MCF 10A (cell line): ENCODE measurements around the gene GSDMA. TPM values are rescaled to one million over a fixed set of nuclear protein-coding genes. Genes with fewer than 3 reads are reported as not detected.

ENCODE experiments used
- BruUV-seq: library from RNA; stranded (reverse); fragments of 400-500 nt; replicated peaks from 2 replicates; lab custom pipeline; 2021; lab: Mats Ljungman, UMichigan
- CTCF ChIA-PET: fragments of 300-600 bp; sonication (Branson Sonifier 250); formaldehyde crosslinking; extraction: SDS; loops from one replicate; lab custom pipeline; 2021; ENCODE audit warnings: antibody characterized with exemption, inconsistent platforms; lab: Yijun Ruan, JAX
- POLR2A ChIA-PET: fragments of 300-600, 350-650 bp; sonication (Branson Sonifier 250); formaldehyde crosslinking; extraction: SDS; loops from one replicate; lab custom pipeline; 2020; ENCODE audit warnings: antibody characterized with exemption, inconsistent platforms; lab: Yijun Ruan, JAX
- DNase-seq: peaks from one replicate; pipeline ENCODE4 v3.0.0-alpha.2; 2018; ENCODE audit not compliant: unreplicated experiment
- H3K27ac Mint-ChIP-seq: one replicate; pipeline ENCODE4 v1.8.0; 2022; ENCODE audit warnings: mild to moderate bottlenecking, low read depth, mixed read lengths; ENCODE audit not compliant: unreplicated experiment
- H3K27me3 Mint-ChIP-seq: one replicate; pipeline ENCODE4 v1.8.0; 2022; ENCODE audit warnings: mixed read lengths; ENCODE audit not compliant: insufficient read depth, unreplicated experiment
- H3K36me3 Mint-ChIP-seq: one replicate; pipeline ENCODE4 v1.8.0; 2022; ENCODE audit warnings: mild to moderate bottlenecking, moderate library complexity, mixed read lengths; ENCODE audit not compliant: insufficient read depth, unreplicated experiment
- H3K4me1 Mint-ChIP-seq: one replicate; pipeline ENCODE4 v1.8.0; 2022; ENCODE audit warnings: mixed read lengths; ENCODE audit not compliant: insufficient read depth, unreplicated experiment
- H3K4me3 Mint-ChIP-seq: one replicate; pipeline ENCODE4 v1.8.0; 2022; ENCODE audit warnings: mild to moderate bottlenecking, moderate library complexity, mixed read lengths; ENCODE audit not compliant: unreplicated experiment
- H3K9me3 Mint-ChIP-seq: one replicate; pipeline ENCODE4 v1.8.0; 2022; ENCODE audit warnings: mixed read lengths; ENCODE audit not compliant: unreplicated experiment
- CTCF ChIP-seq: fragments of 200-600 bp; IDR thresholded peaks from one replicate; pipeline ENCODE4 v1.8.0; 2022; ENCODE audit warnings: antibody characterized with exemption, mild to moderate bottlenecking; ENCODE audit not compliant: unreplicated experiment
- intact Hi-C: fragments of 100-400 bp; cut with micrococcal nuclease; formaldehyde crosslinking; loops from 2 replicates; pipeline ENCODE4 v1.14.1; 2022
- total RNA-seq: library from RNA; stranded (reverse); gene quantifications from 2 replicates; pipeline ENCODE4 v1.2.3, GENCODE V29; 2022

The GSDMA gene
- total RNA-seq, 1 experiment from 2014 or later: 0.77 TPM

DNA sequence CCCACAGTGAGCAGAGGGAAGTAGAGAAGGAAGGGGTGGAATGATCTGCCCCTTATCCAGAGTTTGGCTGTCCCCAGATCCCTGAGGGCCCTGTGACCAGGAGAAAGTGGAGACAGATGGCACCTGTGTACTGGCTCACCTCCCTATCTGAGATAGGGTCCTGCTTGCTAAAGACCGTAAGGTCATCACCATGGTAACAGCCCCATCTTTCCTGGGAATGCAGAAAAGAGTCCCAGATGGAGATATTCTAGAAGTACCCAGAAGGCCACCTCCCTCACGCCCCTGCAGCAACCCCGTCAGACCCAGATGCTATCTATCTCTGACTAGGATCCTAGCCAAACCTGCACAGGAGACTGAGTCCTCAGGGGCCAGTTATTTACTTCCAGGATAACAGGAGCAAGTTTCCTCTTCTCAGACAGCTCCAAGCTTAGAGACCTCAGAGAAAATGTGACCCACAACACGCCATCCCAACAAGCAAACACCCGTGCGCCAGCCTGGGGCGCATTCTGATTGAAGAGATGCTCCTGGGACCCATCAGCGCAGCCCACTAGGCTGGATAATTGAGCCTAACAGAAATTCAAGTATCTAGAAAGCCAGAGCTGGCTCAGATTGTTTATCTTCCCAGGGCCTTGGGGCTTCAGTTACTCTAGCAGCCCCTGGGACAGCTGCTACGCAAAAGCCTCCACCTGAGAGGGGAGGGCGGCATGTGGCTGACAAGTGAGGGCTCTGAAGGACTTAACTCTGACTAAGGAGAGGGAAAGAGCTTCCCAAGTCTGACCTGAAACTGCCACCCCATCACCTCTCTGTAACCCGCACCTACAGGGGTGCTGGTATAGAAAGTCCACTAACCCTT is 37.3 kb upstream of the GSDMA start:
- no peaks in the 10 kb centered on the region for H3K9me3 Mint-ChIP-seq
- H3K4me3 Mint-ChIP-seq: peak overlapping the region; percentile 69
- peaks cover 7% of the 10 kb centered on the region for H3K36me3 Mint-ChIP-seq
- no peak for DNase-seq
- no peak for TF ChIP-seq CTCF
- POLR2A ChIA-PET: interaction anchor here (0.8 to 1.9 kb wide), 4 partner anchors 9 to 55 kb away, joined by 3 to 7 read pairs (median 4); partner anchors contain the start of gene PSMD3
- H3K27ac Mint-ChIP-seq: no peak overlapping the region
- intact Hi-C loops: no loop called here
- H3K4me1 Mint-ChIP-seq: peaks cover 18% of the 10 kb centered on the region
- BruUV-seq: no TSS peak
- CTCF ChIA-PET: no interaction called here
- H3K27me3 Mint-ChIP-seq: no peaks in the 10 kb centered on the region

DNA sequence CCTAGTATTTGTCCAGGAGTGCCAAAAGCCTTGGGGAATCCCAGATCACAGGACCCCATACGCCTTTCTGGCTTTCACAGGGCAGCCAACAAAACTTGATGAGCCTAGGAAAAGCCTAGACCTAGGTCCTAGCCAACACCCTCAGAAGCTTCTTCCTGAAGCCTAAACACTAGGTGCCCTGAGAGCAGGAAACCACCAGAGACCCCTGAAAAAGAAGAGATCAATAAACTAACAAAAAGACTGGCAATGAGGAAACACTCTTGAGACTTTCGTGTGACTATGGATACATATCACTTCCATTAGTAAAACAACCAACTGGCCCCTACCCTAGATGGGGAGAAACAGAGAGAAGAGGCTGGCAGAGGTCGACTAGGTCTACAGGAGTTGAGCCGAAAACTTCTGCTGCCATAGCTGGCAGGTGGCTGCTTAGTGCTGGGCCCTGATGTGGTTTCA is 36.6 kb upstream of the GSDMA start:
- peaks cover 7% of the 10 kb centered on the region for H3K36me3 Mint-ChIP-seq
- no peak for DNase-seq
- BruUV-seq: no TSS peak
- H3K27me3 Mint-ChIP-seq: no peaks in the 10 kb centered on the region
- peak overlapping the region; percentile 2 for H3K27ac Mint-ChIP-seq
- peak overlapping the region; percentile 69 for H3K4me3 Mint-ChIP-seq
- H3K4me1 Mint-ChIP-seq: peaks cover 18% of the 10 kb centered on the region
- ChIA-PET CTCF (interaction anchor here (0.6 kb wide), 1 partner anchor 366 kb away, joined by 3 read pairs; no protein-coding TSS in a partner anchor), POLR2A (interaction anchor here (0.8 to 1.9 kb wide), 8 partner anchors 10 to 197 kb away, joined by 3 to 7 read pairs (median 3); partner anchors contain the start of gene PSMD3)
- H3K9me3 Mint-ChIP-seq: no peaks in the 10 kb centered on the region
- TF ChIP-seq CTCF: no peak
- intact Hi-C loops: no loop called here

- peak; percentile 22 for DNase-seq
- Mint-ChIP-seq H3K4me1 (peaks cover 18% of the 10 kb centered on the region), H3K9me3 (no peaks in the 10 kb centered on the region), H3K27ac (peak overlapping the region; percentile 2), H3K27me3 (no peaks in the 10 kb centered on the region), H3K36me3 (peaks cover 7% of the 10 kb centered on the region), H3K4me3 (peak overlapping the region; percentile 69)
- TF ChIP-seq CTCF: no peak
- ChIA-PET POLR2A (interaction anchor here (0.9 to 1.9 kb wide), 7 partner anchors 10 to 197 kb away, joined by 3 to 7 read pairs (median 3); no protein-coding TSS in a partner anchor), CTCF (interaction anchor here (0.6 kb wide), 1 partner anchor 365 kb away, joined by 3 read pairs; no protein-coding TSS in a partner anchor)
- intact Hi-C loops: no loop called here
- BruUV-seq: no TSS peak
Measured at GRCh38 chr17:39926588-39927100, 36.2 kb upstream of the GSDMA start.
